Tibial nerve (tissue), 4 donors: Measurements from ENCODE around the gene MRPL51.

Experiments used
- EP300 ChIP-seq, 2 donors: sonication (generic); formaldehyde crosslinking; IDR thresholded peaks; one replicate each; pipeline ENCODE4 v1.6.1; 2017; ENCODE audit warnings: antibody characterized with exemption in 2 of 2, mild to moderate bottlenecking in 1 of 2
- POLR2A ChIP-seq, 2 donors: fragments of 450-650 bp; IDR thresholded peaks; one replicate each; pipeline ENCODE4 v1.6.1; 2017; ENCODE audit warnings: antibody characterized with exemption in 2 of 2, mild to moderate bottlenecking in 2 of 2, moderate library complexity in 2 of 2
- TF ChIP-seq, protein P1 (sequence below), 5 experiments: fragments of 200-600 bp in 3 of 5; fragments of 450-650 bp in 2 of 5; sonication (generic) in 3 of 5; IDR thresholded peaks; one replicate each; pipeline ENCODE4 v1.5.1; 2016 to 2019; ENCODE audit warnings: antibody characterized with exemption in 5 of 5, mild to moderate bottlenecking in 3 of 5, moderate library complexity in 2 of 5

DNA sequence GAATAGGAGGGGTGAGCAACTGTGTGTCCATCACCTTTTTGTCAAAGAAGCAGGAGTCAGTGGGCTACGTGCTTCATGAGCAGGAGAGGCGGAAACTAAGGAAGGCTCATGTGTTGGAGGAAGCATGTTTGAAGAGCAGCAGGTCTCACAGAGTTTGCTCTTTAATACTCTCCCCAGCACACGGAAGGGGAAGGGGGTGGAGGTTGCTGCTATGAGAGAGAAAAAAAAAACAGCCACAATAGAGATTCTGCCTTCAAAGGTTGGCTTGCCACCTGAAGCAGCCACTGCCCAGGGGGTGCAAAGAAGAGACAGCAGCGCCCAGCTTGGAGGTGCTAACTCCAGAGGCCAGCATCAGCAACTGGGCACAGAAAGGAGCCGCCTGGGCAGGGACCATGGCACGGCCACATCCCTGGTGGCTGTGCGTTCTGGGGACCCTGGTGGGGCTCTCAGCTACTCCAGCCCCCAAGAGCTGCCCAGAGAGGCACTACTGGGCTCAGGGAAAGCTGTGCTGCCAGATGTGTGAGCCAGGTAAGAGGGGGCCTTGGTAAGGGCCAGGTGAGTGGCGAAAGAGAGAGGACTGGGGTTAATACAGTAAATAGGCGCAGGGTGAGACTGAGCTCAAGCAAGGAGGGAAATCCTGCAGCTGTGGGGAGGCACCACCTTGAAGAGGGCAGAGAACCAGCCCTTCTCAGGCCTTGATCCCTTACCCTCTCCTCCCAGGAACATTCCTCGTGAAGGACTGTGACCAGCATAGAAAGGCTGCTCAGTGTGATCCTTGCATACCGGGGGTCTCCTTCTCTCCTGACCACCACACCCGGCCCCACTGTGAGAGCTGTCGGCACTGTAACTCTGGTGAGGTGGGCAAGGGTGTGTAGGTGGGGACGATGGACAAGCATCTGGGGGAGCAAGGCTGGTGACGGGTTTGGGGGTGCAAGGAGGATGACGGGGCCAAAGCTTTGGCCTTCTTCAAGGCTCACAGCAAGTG is 48.1 kb downstream of the MRPL51 start, which contains the start of gene CD27:
- TF ChIP-seq, protein P1, sequence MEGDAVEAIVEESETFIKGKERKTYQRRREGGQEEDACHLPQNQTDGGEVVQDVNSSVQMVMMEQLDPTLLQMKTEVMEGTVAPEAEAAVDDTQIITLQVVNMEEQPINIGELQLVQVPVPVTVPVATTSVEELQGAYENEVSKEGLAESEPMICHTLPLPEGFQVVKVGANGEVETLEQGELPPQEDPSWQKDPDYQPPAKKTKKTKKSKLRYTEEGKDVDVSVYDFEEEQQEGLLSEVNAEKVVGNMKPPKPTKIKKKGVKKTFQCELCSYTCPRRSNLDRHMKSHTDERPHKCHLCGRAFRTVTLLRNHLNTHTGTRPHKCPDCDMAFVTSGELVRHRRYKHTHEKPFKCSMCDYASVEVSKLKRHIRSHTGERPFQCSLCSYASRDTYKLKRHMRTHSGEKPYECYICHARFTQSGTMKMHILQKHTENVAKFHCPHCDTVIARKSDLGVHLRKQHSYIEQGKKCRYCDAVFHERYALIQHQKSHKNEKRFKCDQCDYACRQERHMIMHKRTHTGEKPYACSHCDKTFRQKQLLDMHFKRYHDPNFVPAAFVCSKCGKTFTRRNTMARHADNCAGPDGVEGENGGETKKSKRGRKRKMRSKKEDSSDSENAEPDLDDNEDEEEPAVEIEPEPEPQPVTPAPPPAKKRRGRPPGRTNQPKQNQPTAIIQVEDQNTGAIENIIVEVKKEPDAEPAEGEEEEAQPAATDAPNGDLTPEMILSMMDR (IDR thresholded peaks at IDR 0.05), result no peak
- no peak for TF ChIP-seq POLR2A (IDR thresholded peaks at IDR 0.05)
- TF ChIP-seq EP300 (IDR thresholded peaks at IDR 0.05), result no peak
